LNCAP (cell line): ENCODE results near the gene CDC14B.

Source experiments
- CTCF ChIP-seq: fragments of 450-650 bp; IDR thresholded peaks from 2 replicates; pipeline ENCODE4 v1.5.1; 2017; ENCODE audit warnings: mild to moderate bottlenecking

CDC14B gene

GRCh38 chr9:96599298-96599697 is 20.3 kb downstream of the CDC14B start:
- TF ChIP-seq CTCF = no peak

GRCh38 chr9:96596601-96597111 is 23.0 kb downstream of the CDC14B start:
- TF ChIP-seq CTCF = no peak

- TF ChIP-seq CTCF = no peak
Measured at GRCh38 chr9:96587338-96588315, 32.0 kb downstream of the CDC14B start.

- no peak for TF ChIP-seq CTCF
Measured at GRCh38 chr9:96585426-96585825, 34.2 kb downstream of the CDC14B start.

GRCh38 chr9:96581786-96582185 is 37.9 kb downstream of the CDC14B start:
- no peak for TF ChIP-seq CTCF

GRCh38 chr9:96581301-96581700 is 38.3 kb downstream of the CDC14B start:
- TF ChIP-seq CTCF = no peak

GRCh38 chr9:96574931-96575351 is 44.7 kb downstream of the CDC14B start:
- no peak for TF ChIP-seq CTCF
